ENCODE results near the gene SCFD2.

DNA sequence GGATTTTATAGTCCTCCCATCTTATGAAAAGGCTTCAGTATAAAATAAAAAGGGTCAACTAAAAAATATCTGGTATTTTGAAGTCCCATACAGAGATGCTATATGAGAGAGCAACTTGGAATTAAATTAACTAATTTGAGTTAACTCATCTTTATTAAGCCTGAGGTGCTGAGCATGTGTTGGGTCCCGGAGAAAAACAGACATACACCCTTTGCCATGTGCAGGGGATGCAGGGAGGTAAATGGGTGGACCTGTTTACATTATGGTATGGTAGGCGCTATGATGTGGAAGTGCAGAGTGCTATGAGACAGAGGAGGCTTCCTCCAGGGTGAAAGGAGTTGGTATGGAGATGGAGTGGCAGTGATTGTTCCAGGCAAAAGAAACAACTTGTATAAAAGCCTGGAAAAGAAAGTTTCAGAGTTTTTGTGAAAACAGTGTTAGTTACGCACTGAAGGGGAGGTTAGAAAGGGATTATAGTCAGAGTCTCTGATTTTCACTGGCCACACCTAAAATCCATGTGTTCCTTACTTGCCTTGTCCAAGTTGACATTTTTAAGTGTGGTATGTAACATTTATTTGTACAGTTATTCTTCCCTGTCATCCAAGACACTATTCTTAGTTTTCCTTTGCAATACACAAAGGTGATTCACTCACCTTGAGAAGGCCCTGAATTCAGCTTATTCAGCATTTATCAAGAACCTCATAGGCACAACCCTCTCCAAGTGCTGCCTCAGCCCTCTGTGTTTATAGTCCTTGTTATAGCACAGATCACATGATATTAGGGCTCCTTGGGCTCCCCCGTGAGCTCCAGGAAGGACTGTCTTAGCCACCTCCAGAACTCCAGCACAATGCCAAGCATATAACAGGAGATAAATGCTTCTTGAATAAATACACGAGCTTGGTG is 351.7 kb downstream of the SCFD2 start:
- TF ChIP-seq POLR2AphosphoS5 (IDR thresholded peaks at IDR 0.05; ENCODE audit: low read depth, low read length) (no peak), TCF7L2 (IDR thresholded peaks at IDR 0.05; ENCODE audit: low read depth, low read length) (no peak)
- TF ChIP-seq, protein P1, sequence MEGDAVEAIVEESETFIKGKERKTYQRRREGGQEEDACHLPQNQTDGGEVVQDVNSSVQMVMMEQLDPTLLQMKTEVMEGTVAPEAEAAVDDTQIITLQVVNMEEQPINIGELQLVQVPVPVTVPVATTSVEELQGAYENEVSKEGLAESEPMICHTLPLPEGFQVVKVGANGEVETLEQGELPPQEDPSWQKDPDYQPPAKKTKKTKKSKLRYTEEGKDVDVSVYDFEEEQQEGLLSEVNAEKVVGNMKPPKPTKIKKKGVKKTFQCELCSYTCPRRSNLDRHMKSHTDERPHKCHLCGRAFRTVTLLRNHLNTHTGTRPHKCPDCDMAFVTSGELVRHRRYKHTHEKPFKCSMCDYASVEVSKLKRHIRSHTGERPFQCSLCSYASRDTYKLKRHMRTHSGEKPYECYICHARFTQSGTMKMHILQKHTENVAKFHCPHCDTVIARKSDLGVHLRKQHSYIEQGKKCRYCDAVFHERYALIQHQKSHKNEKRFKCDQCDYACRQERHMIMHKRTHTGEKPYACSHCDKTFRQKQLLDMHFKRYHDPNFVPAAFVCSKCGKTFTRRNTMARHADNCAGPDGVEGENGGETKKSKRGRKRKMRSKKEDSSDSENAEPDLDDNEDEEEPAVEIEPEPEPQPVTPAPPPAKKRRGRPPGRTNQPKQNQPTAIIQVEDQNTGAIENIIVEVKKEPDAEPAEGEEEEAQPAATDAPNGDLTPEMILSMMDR (IDR thresholded peaks at IDR 0.05): no peak
- TF ChIP-seq, protein P2, sequence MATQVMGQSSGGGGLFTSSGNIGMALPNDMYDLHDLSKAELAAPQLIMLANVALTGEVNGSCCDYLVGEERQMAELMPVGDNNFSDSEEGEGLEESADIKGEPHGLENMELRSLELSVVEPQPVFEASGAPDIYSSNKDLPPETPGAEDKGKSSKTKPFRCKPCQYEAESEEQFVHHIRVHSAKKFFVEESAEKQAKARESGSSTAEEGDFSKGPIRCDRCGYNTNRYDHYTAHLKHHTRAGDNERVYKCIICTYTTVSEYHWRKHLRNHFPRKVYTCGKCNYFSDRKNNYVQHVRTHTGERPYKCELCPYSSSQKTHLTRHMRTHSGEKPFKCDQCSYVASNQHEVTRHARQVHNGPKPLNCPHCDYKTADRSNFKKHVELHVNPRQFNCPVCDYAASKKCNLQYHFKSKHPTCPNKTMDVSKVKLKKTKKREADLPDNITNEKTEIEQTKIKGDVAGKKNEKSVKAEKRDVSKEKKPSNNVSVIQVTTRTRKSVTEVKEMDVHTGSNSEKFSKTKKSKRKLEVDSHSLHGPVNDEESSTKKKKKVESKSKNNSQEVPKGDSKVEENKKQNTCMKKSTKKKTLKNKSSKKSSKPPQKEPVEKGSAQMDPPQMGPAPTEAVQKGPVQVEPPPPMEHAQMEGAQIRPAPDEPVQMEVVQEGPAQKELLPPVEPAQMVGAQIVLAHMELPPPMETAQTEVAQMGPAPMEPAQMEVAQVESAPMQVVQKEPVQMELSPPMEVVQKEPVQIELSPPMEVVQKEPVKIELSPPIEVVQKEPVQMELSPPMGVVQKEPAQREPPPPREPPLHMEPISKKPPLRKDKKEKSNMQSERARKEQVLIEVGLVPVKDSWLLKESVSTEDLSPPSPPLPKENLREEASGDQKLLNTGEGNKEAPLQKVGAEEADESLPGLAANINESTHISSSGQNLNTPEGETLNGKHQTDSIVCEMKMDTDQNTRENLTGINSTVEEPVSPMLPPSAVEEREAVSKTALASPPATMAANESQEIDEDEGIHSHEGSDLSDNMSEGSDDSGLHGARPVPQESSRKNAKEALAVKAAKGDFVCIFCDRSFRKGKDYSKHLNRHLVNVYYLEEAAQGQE (IDR thresholded peaks at IDR 0.05; ENCODE audit: insufficient read depth in 1 of 2, low read depth in 2 of 2, low read length in 1 of 2): no peak
